GM18511 (cell line): Measurements from ENCODE around the gene ZNF672.

ENCODE experiments used
- ATAC-seq: cut with Tn5 transposase; IDR thresholded peaks from one replicate; pipeline ENCODE4 v1.9.1; 2021; ENCODE audit warnings: mild to moderate bottlenecking, moderate library complexity; ENCODE audit not compliant: unreplicated experiment

Gene ZNF672

GRCh38 chr1:248831842-248832241 is 6.2 kb upstream of the ZNF672 start:
- ATAC-seq, result no peak

DNA sequence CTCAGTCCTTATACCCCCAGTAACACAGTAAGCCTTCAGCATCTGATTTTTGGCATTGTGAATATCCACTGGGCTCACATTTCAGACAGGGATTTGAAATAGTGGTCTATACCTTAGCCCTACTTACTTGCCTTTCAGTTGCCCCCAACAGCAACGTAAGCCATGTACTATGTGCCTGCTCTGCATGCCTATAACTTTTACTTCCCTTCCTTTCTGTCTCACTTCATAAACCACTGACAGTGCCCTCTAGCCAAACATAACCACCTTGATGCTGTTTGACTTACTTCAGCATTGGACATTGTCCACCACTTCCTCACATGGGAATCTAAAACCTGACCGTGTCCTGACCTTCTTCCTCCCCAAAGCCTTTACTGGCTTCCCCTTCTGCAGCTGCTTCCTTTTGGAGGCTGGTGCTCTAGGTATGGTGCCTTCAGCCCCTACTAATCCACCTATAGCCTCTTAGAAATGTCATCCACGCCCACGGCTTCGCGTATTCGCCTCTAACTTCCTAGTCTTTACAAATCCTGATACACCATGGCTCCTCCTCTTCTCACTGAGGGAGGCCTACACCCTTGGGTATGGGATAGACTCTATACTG is 3.6 kb upstream of the ZNF672 start:
- ATAC-seq, result no peak

DNA sequence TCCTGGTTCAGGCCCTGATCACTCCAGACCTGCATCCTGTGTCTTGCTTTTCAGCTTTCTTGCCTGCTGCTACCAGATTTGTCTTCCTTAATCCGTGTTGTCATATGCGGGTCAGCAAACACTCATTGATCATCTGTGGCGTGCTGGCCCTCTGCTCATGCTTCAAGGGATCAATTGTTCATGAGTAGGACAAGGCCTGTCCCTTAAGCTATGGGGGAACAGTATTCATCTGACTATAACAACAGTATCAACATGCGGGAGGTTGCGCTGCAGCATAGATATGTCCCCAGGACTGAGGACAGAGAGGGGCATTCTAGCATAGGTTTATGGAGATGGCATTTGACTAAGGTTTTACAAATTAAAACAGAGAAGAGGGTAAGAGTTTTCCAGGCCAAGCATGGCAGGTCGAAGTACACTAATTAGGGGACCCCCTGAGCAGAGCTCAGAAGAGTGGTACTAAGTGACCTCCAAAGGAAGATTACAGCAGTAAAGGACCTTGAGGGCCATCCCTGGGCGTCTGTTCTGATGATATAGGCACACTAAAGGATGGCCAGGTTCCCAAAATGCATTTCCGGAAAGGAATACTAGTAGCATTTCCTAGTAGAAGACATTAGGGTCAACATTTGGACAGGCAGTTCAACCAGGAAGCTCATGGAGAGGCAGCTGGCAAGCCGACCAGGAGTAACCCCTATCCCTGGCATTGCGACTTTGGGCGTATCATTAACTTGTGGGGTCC is 811 bp upstream of the ZNF672 start:
- no peak for ATAC-seq

- ATAC-seq, result peak; percentile 75
Measured at GRCh38 chr1:248838357-248839167, 538 bp downstream of the ZNF672 start.

DNA sequence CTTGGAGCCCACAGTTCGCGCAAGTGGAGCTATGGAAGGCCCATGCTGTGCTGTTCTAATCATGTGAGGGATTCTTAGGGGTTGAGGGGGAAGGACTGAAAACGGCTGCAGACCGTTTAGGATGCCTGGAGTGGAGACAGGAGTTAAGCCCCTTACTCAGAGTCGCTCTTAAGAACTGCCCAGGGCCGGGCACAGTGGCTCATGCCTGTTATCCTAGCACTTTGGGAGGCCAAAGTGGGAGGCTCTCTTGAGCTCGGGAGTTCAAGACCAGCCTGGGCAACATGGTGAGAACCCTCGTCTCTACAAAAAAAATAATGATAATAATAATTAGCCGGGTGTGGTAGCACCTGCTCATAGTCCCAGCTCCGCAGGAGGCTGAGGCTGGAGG is 1.1 kb downstream of the ZNF672 start:
- no peak for ATAC-seq

- ATAC-seq, result no peak
Measured at GRCh38 chr1:248840946-248841345, 2.9 kb downstream of the ZNF672 start.

DNA sequence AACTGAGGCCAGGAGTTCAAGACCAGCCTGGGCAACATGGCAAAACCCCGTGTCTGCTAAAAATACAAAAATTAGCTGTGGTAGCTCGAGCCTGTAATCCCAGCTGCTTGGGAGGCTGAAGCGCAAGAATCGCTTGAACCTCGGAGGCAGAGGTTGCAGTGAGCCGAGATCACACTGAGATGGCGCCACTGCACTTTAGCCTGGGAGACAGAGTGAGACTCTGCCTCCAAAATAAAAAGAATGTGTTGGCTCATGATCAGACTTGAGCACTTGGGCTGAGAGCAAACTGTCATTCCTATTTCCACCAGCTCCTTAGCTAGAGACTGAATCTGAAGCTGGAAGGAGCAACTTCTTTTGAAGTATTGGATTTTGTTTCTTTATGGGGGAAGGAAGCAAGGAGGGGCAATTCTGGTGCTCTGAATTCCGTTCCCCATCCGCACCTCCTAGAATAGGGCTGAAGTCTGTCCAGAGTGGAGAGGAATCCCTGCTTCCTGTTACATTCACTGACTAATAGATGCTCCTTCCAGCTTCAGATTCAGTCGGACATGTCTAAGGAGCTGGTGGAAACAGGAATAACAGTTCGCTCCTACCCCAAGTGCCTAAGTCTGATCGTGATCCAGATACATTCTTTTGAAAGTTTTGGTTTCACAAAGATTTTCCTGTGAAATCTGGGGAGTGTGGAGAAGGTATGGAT is 3.8 kb downstream of the ZNF672 start:
- ATAC-seq, result no peak

DNA sequence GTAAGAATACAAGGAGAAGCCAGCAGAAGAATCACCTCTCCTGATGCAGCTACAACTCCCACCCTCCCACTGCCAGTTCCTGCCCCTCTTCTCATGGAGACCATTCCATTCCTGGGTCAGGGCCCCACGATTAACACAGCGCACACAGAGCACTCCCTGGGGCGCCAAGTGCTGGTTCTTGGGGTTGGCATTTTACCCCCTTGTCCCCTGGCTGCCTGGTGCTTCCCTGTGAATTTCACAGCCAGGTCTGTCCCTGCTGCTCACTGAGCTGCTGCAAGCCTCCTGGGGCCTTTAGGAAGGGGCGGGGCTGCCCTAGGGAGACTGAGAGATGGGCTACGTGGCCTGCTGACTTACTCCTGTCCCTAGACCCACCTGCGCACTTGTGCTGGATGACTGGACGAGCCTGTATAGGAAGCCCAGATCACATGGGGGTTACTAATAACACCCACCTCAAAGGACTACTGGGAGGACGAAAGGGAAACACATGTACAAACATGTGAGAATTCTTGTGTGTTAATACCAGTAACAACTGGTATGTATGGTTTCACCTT is 4.8 kb downstream of the ZNF672 start:
- no peak for ATAC-seq

GRCh38 chr1:248843687-248844086 is 5.7 kb downstream of the ZNF672 start:
- ATAC-seq, result no peak

DNA sequence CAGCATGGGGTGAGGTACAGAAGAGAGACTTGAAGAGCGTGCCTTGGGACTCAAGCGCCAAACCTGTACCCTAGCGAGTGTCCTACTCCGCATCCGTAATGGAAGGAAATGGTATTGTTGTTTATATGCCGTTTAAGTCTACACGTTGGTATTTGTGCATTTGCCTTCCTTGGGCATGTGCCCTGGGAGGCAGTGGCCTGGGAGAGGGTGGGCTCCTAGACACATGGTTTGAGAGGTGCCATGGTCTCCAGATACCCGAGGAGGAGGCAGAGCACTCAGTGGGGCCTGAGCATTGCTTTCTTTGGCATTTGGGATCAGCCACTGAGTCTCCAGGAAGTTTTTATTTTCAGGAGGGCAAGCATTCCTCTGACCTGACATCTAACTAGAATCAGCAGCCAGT is 6.5 kb downstream of the ZNF672 start:
- no peak for ATAC-seq

DNA sequence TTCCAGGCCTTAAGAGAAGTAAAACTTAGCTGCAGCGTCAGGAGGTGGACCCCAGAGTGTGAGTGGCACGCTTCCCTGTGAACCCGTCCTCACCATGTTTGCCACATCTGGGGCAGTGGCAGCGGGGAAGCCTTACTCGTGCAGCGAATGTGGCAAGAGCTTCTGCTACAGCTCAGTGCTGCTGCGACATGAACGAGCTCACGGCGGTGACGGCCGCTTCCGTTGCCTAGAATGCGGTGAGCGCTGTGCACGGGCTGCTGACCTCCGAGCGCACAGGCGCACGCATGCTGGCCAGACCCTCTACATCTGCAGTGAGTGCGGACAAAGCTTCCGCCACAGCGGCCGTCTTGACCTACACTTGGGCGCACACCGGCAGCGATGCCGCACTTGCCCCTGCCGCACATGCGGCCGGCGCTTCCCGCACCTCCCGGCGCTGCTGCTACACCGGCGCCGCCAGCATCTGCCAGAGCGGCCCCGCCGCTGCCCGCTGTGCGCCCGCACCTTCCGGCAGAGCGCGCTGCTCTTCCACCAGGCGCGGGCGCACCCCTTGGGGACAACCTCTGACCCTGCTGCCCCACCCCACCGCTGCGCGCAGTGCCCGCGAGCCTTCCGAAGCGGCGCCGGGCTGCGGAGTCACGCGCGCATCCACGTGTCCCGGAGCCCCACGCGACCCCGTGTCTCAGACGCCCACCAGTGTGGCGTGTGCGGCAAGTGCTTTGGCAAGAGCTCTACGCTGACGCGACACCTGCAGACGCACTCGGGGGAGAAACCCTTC is 9.3 kb downstream of the ZNF672 start:
- no peak for ATAC-seq

GRCh38 chr1:248847956-248848561 is 10.0 kb downstream of the ZNF672 start:
- no peak for ATAC-seq

- ATAC-seq, result no peak
Measured at GRCh38 chr1:248848602-248849001, 10.6 kb downstream of the ZNF672 start.

GRCh38 chr1:248849152-248849551 is 11.1 kb downstream of the ZNF672 start:
- no peak for ATAC-seq

DNA sequence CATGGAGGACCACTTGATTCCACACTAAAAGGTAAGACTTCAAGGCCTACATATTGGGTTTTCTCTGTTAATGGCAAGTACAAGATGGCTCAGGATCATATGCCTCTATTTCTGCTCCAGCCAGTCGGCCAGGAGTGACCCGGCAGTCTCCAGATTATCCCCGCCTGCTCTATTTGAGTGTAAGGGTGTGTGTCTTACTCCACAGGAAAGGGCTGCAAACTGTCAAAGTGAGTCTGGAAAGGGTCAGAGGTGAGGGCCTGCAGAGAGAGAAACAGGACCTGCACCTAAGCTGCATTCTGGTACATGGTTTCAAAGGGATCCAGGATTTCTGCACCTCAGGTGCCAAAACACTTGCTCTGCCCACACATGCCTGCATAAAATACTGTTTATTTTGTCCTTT is 11.6 kb downstream of the ZNF672 start:
- no peak for ATAC-seq

DNA sequence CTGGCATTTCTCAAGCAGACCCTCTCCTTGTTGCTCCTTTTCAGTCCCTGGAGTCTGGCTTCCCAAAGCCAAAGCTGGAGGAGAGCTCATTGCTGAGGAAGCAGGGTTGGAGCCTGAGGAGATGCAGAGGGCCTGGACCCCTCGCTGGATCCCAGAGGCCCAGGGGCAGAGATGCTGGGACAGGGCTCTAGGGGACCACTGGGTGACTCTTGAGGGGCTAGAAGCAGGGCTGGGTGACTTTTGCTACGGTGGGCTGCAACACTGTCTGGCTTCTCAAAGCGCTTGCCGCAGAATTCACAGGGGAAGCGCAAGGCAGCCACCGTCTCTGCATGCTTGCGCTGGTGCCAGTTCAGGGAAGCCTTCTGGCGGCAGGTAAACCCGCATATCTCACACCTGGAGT is 12.1 kb downstream of the ZNF672 start:
- no peak for ATAC-seq

- ATAC-seq, result no peak
Measured at GRCh38 chr1:248850536-248851251, 12.7 kb downstream of the ZNF672 start.

GRCh38 chr1:248851390-248851789 is 13.4 kb downstream of the ZNF672 start:
- ATAC-seq, result no peak
